GM18907 (cell line): ENCODE results near the gene PARD3.

Experiments
- ATAC-seq: cut with Tn5 transposase; IDR thresholded peaks from one replicate; pipeline ENCODE4 v1.9.1; 2021; ENCODE audit warnings: mild to moderate bottlenecking, moderate library complexity; ENCODE audit not compliant: unreplicated experiment

PARD3 gene

GRCh38 chr10:34549953-34550352, 265.1 kb downstream of the PARD3 start:
- ATAC-seq, result no peak

GRCh38 chr10:34549001-34549400, 266.1 kb downstream of the PARD3 start:
- no peak for ATAC-seq

DNA sequence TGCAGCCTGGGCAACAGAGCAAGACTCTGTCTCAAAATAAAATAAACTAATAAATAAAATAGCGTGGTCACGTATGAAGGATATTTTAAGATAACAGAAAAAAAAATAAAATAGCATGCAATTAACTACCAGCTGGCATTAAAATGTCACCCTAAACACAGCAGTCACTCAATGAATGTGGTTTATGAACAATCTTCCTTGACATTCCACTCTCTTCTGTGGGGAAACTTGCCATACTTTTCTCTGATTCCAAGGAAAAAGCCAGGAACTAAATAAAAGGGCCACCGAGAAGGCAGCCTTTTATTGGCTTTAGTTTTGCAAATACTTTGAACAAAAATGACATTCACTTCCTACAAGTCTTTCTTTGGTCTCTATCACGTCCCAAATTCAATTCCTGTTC, 266.6 kb downstream of the PARD3 start:
- no peak for ATAC-seq

- no peak for ATAC-seq
Observed at GRCh38 chr10:34547695-34548094, 267.4 kb downstream of the PARD3 start.

DNA sequence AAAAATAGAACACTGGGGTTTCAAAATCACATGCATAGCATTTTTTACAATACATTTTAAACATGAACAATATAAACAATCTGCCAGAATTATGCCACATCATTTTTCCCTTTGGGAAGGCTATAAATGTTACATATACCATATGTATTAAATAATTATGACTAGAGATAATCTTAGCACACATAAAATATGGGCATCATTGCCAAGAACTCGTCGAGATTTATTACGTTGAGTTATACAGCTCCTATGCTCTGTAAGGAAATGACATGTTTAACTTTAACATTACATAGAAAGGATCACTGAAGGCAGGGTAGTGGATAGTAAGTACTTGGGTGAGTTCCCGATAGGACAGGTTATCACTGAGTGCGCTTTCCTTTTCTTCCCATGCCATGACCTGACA, 267.8 kb downstream of the PARD3 start:
- no peak for ATAC-seq

GRCh38 chr10:34544400-34544799, 270.7 kb downstream of the PARD3 start:
- ATAC-seq, result no peak

- ATAC-seq, result no peak
Observed at GRCh38 chr10:34543716-34544115, 271.4 kb downstream of the PARD3 start.

DNA sequence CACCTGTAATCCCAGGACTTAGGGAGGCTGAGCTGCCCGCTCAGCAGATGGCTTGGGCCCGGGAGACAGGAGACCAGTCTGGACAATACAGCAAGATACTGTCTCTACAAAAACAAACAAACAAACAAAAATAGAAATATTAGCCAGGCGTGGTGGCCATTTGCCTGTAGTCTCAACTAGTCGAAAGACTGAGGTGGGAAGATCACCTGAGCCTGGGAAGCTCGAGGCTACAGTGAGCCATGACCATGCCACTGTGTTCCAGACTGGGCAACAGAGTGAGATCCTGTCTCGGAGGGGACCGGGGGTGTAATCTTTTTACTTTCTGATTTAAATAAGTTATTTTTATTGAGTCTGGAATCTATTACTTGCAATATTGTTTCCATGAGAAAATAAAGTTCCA, 274.6 kb downstream of the PARD3 start:
- no peak for ATAC-seq

GRCh38 chr10:34539533-34540315, 275.4 kb downstream of the PARD3 start:
- ATAC-seq, result no peak

DNA sequence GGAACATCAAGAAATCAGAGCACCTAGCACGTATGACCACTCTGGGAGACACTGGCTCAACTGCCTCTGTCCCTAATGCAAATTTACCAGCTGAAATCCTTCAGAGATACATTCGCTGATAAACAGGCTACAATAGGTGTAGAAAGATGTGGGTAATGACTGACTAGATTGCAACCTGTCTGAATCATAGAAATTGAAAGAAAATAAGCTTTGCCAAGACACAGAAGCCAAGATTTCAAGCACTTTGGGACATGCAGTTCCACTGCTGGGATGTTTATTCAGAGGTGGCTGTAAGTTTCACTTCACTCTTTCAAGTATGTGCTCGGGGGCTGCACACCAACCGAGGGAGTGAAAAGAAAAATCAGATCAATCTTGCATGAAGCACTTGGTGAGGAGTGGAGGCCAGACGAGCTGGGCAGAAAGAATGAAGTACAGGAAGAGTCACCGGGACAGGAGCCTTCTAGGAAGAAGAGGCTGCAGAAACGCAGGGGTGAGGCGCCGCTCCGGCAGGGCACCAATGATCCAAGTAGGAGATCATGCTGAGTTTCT, 276.7 kb downstream of the PARD3 start:
- peak; percentile 68 for ATAC-seq

GRCh38 chr10:34537629-34538231, 277.4 kb downstream of the PARD3 start:
- peak; percentile 79 for ATAC-seq

DNA sequence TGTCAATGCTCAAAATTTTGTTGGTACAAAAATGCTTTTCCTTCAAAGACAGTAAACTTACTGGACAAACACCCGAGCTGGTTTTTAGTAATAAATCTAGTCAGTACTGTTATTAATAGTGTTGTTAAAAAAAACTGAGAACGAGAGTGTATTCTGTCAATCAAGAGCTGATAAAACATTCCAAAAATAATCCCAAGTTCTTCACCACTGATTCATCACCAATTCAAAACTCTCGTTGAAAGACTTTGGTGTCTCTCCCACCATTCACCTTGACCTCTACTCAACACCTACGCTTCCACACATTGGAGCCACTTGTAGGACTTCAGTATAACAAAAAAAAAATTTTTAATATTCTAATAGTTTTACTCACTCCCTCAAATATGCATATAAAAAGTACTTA, 279.2 kb downstream of the PARD3 start:
- ATAC-seq, result no peak

DNA sequence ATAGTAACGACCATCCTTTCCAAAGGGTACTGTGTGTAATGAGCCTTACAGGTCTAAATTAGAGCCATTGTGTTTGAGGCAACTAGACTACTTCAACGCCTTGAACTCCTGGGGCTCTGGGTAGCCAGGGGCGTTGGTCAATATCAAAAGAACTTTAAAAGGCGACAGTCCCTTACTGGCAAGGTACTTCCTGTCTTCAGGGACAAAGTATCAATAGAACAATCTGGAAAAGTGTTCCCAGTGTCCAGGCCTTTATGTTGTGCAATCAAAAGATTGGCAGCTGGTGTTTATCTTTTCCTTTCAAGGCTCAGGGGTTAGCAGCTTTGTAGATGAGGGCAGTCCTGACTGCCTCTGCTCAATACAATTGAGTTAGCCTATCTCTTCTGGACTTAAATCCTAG, 284.3 kb downstream of the PARD3 start:
- no peak for ATAC-seq

DNA sequence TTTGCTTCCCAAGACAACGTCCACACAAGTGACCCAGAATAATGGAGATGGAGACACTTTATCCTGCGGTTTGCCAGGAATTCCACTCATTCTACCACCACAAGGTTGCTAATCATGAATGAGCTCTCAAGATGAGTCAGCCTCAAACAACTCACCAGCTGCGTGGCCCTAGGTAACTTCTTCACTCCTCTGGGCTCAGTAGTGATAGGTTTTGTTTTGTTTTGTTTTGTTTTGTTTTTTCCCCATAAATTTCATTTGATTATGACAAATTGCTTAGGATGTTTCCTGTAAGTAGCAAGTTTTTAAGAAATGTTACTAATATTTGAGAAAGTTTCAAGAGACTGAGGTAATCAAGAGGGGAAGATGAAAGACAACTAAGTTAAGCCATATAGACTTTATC, 286.8 kb downstream of the PARD3 start:
- peak; percentile 63 for ATAC-seq

GRCh38 chr10:34526758-34527730, 288.1 kb downstream of the PARD3 start:
- ATAC-seq, result no peak

- no peak for ATAC-seq
Observed at GRCh38 chr10:34526186-34526585, 288.9 kb downstream of the PARD3 start.

DNA sequence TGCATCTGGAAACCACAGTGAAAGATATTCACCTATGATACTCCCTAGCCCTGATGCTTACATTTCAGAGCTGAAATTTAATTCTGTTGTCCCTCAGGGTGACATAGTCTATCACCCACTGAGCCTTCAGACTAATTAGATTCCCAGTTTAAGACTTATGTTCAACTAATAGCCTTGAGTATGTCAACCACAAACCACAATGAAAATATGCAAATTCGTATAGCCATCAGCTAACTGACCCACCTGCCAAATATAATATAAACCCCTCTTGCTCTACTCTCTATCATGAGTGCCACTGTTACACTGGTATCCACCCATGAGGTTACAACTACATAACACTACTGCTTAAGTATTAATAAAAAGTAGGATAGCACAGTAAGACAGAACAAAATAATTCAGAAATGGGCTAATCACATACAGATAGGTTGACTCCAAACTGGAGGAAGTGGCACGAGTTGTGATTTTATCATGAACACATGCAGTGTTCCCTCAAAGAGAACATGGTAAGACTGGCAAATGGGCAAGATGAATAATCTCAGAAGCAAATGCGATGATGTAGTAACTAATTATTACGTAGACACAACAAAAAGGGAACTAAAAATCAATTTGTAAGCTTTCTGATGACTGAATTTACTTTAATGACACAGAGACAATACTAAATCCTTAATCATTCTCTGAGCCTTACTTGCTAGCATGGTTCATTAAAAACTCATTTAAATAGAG, 290.6 kb downstream of the PARD3 start:
- ATAC-seq, result peak; percentile 59

GRCh38 chr10:34523017-34523767, 291.9 kb downstream of the PARD3 start:
- no peak for ATAC-seq

- ATAC-seq, result peak; percentile 44
Observed at GRCh38 chr10:34522546-34522945, 292.6 kb downstream of the PARD3 start.

DNA sequence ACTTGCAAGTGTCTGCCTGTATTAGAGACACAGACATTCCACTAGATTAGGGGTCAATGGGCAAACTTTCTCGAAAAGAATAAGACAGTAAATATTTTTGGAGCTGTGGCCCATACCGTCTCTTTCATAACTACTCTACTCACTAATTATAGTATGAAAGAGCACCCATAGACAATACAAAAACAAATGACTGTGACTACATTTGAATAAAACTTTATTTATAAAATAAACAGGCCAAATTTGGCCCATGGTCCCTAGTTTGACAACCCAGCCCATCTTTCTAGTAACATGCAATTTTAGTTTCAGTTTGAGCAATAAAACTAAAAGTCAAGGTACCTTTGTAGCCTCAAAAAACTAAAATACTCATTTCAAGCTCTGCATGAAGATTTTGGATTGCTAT, 294.6 kb downstream of the PARD3 start:
- no peak for ATAC-seq
